Upper lobe of left lung (tissue), 6 donors: ENCODE measurements around the gene BEST2. TPM values are rescaled to one million over a fixed set of nuclear protein-coding genes. Genes with fewer than 3 reads are reported as not detected.
A peak's percentile ranks its signal among the peaks of the same experiment; 100 is the strongest.

Experiments
- ATAC-seq, 2 donors: fragments of 200-7000 bp; cut with Tn5 transposase; one replicate each; pipeline ENCODE4 v1.9.1; 2022; ENCODE audit warnings: mild to moderate bottlenecking in 2 of 2, moderate library complexity in 2 of 2; ENCODE audit not compliant: low FRiP score in 2 of 2
- DNase-seq, 2 donors: peaks; one replicate each; pipeline ENCODE4 v3.0.0-alpha.2; 2019 to 2020
- H3K27ac ChIP-seq, 4 donors: fragments of 200-600 bp; sonication (generic); one replicate each; pipeline ENCODE4 v1.5.1; 2016 to 2019
- H3K27me3 ChIP-seq, 4 donors: fragments of 200-600 bp; sonication (generic); one replicate each; pipeline ENCODE4 v1.5.1; 2017 to 2019
- H3K36me3 ChIP-seq, 4 donors: fragments of 200-600 bp; sonication (generic); one replicate each; pipeline ENCODE4 v1.5.1; 2016 to 2019
- H3K4me1 ChIP-seq, 4 donors: fragments of 200-600 bp; sonication (generic); one replicate each; pipeline ENCODE4 v1.5.1; 2018 to 2019
- H3K4me3 ChIP-seq, 4 donors: fragments of 200-600 bp; sonication (generic); one replicate each; pipeline ENCODE4 v1.5.1; 2017 to 2019; ENCODE audit warnings: mild to moderate bottlenecking in 2 of 4, moderate library complexity in 1 of 4
- H3K9me3 ChIP-seq, 4 donors: fragments of 200-600 bp; sonication (generic); one replicate each; pipeline ENCODE4 v1.5.1; 2018 to 2019
- EP300 ChIP-seq, 4 donors: sonication (generic); formaldehyde crosslinking; IDR thresholded peaks; one replicate each; pipeline ENCODE4 v1.5.1; 2017; ENCODE audit warnings: antibody characterized with exemption in 4 of 4, control low read depth in 2 of 4
- POLR2A ChIP-seq, 4 donors: fragments of 450-650 bp; IDR thresholded peaks; one replicate each; pipeline ENCODE4 v1.5.1; 2016 to 2017; ENCODE audit warnings: antibody characterized with exemption in 4 of 4, mild to moderate bottlenecking in 2 of 4
- POLR2AphosphoS5 ChIP-seq, 2 donors: sonication (generic); formaldehyde crosslinking; IDR thresholded peaks; one replicate each; pipeline ENCODE4 v1.5.1; 2017; ENCODE audit warnings: antibody characterized with exemption in 2 of 2
- WGBS, 2 donors: methylation state at CpG; one replicate each; pipeline ENCODE4 v1.1.5; 2017 to 2018; 5-methylcytosine and 5-hydroxymethylcytosine counted together
- total RNA-seq, 6 donors: library from RNA; depleted of rRNA in 4 of 6; stranded (reverse); fragments of >200 nt in 4 of 6; gene quantifications; one replicate each; pipeline versions ENCODE4 v1.1.0 to v1.2.1, GENCODE V29; 2016 to 2021
- TF ChIP-seq, protein P1 (sequence below), 6 experiments: fragments of 450-650 bp in 4 of 6; fragments of 200-600 bp in 2 of 6; sonication (generic) in 2 of 6; IDR thresholded peaks; one replicate each; pipeline ENCODE4 v1.5.1; 2016 to 2019; ENCODE audit warnings: antibody characterized with exemption in 6 of 6
- donor health status: DM: no; HTN: no; CAD: no; lungs with moderate emphysema.
- donor health status: DM: no; HTN: yes; CAD: no; lungs with severe emphysema.

BEST2 gene
- total RNA-seq, 6 donors from 2014 or later: 0.11 TPM; not detected in 5

DNA sequence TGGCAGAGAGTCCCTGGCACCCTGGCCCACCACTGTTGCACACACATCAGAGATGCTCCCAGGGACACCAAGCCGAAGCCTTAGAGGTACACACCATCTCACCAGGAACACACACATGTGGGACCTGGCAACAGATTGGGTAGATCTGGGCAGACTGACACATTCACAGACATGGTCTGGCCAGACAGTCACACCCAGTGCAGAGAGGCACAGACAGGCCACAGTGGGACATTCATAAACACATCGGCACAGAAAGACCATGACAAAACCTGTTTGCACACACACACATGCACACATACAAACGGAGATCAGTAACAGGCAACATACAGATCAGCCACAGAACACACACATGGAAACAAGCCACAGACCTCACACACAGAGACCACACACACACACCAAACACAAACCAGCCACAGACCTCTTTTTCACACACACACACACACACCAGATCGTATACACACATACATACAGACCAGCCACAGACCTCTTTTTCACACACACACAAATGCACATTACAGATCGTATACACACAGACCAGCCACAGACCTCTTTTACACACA is 33.4 kb downstream of the BEST2 start:
- Histone ChIP-seq H3K4me1 (peaks cover 72 to 82% (median 75%) of the 10 kb centered on the region in 4 donors), H3K36me3 (no peaks in the 10 kb centered on the region), H3K9me3 (no peaks in the 10 kb centered on the region), H3K4me3 (peak overlapping the region in 1 of 4 donors; percentile 46), H3K27ac (peak overlapping the region; percentile 96 to 100 (median 98)), H3K27me3 (no peaks in the 10 kb centered on the region)
- ATAC-seq (no peak), DNase-seq (no peak)
- TF ChIP-seq POLR2AphosphoS5 (IDR thresholded peaks at IDR 0.05) (no peak), EP300 (IDR thresholded peaks at IDR 0.05) (no peak), POLR2A (IDR thresholded peaks at IDR 0.05) (no peak)
- TF ChIP-seq, protein P1, sequence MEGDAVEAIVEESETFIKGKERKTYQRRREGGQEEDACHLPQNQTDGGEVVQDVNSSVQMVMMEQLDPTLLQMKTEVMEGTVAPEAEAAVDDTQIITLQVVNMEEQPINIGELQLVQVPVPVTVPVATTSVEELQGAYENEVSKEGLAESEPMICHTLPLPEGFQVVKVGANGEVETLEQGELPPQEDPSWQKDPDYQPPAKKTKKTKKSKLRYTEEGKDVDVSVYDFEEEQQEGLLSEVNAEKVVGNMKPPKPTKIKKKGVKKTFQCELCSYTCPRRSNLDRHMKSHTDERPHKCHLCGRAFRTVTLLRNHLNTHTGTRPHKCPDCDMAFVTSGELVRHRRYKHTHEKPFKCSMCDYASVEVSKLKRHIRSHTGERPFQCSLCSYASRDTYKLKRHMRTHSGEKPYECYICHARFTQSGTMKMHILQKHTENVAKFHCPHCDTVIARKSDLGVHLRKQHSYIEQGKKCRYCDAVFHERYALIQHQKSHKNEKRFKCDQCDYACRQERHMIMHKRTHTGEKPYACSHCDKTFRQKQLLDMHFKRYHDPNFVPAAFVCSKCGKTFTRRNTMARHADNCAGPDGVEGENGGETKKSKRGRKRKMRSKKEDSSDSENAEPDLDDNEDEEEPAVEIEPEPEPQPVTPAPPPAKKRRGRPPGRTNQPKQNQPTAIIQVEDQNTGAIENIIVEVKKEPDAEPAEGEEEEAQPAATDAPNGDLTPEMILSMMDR (IDR thresholded peaks at IDR 0.05): no peak
- 43 to 47% methylated on average over 4 to 5 of the region's 5 CpGs for WGBS, 2 donors

DNA sequence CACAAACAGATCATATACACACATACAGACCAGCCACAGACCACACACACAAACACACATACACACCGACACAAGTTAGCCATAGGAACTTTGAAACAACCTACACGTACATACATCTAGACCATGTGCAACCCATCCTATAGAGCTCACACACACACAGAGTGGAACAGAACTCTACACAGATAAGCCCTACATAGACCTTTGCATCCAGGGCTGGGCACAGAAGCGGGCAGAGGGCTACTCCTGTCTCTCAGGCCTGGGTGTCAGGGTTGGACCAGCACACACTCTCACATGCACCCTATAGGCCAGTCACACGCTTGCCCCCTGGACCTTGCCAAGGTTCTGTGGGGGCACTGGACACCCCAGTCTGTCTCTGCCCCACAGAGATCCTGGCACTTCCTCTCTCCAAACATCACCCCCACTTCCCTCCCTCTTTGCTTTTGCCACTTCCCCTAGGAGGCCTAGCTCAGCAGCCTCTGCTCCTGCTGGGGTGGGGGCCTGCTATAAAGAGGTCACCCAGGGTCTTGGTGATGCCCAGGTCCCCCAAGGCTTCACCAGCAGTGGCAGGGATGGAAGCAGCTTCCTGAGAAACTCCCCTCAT is 33.9 kb downstream of the BEST2 start:
- no peaks in the 10 kb centered on the region for H3K36me3 ChIP-seq
- 50 to 59% methylated on average over 4 of the region's 4 CpGs for WGBS, 2 donors
- peak overlapping the region in 1 of 4 donors; percentile 46 for H3K4me3 ChIP-seq
- H3K27ac ChIP-seq: peak overlapping the region; percentile 96 to 100 (median 98)
- no peak for ATAC-seq
- H3K9me3 ChIP-seq: no peaks in the 10 kb centered on the region
- peaks cover 72 to 83% (median 75%) of the 10 kb centered on the region in 4 donors for H3K4me1 ChIP-seq
- DNase-seq: peak in 1 of 2 donors; percentile 64
- no peaks in the 10 kb centered on the region for H3K27me3 ChIP-seq
- TF ChIP-seq POLR2AphosphoS5 (IDR thresholded peaks at IDR 0.05) (peak; percentile 0 to 5), POLR2A (IDR thresholded peaks at IDR 0.05) (peak in 1 of 4 donors; percentile 47), EP300 (IDR thresholded peaks at IDR 0.05) (no peak)
- TF ChIP-seq, protein P1 (IDR thresholded peaks at IDR 0.05): no peak

DNA sequence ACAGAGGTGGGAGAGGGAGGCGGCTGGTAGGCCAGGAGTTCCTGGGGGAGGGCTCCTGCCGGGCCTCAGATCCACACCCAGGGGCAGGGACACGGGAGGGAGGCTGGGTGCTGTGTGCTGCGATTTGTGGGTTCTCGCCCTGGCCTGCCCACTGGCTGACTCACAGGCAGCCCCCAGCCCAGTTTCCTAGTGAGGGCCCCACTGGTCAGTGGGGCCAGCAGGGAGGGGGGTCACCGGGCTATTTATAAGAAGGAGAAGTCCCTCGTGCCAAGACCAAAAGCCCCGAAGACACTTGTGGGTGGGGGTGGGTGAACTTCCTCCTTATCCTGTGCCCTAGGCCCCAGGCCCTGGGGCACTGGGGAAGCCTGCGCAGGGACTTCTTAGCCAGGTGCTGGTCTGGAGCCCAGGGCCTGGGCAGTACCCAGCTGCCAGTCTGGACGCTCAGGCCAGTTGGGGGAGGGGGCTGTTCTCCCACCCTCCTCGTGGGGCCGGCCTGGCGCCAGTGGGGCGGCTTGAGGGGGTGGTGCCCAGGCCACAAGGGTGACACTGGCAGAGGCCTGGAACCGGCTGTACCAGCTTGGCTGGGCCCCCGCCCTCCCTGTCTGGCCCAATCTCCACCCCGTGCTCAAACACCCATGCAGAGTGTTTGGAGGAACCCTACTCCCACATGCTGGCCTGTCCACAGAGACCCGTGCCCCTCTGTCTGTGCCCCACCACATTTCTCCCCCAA is 34.7 kb downstream of the BEST2 start:
- DNase-seq (peak; percentile 93 to 94), ATAC-seq (peak; percentile 2 to 64)

DNA sequence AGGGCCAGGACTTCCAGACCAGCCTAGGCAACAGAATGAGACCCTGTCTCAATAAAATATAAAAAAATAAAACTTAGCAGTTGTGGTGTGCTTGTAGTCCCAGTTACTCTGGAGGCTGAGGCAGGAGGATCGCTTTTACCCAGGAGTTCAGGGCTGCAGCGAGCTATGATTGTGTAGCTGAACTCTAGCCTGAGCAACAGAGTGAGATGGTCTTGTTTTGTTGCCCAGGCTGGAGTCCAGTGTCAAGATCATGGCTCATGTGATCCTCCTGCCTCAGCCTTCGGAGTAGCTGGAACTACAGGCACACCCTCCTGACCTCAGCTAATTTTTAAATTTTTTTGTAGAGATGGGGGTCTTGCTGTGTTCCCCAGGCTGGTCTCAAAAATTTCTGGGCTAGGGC is 35.4 kb downstream of the BEST2 start:
- Histone ChIP-seq H3K9me3 (no peaks in the 10 kb centered on the region), H3K4me3 (no peak overlapping the region), H3K27me3 (no peaks in the 10 kb centered on the region), H3K27ac (peak overlapping the region; percentile 96 to 100 (median 98)), H3K36me3 (no peaks in the 10 kb centered on the region), H3K4me1 (peaks cover 68 to 84% (median 73%) of the 10 kb centered on the region in 4 donors)
- DNase-seq (no peak), ATAC-seq (no peak)
- WGBS, 2 donors: 63 to 77% methylated on average over 3 of the region's 3 CpGs
- TF ChIP-seq POLR2AphosphoS5 (IDR thresholded peaks at IDR 0.05): no peak
- no peak for TF ChIP-seq EP300 (IDR thresholded peaks at IDR 0.05)
- TF ChIP-seq, protein P1 (IDR thresholded peaks at IDR 0.05): no peak
- no peak for TF ChIP-seq POLR2A (IDR thresholded peaks at IDR 0.05)

More for the DNA sequence above, 34.7 kb downstream of the BEST2 start:
- no peaks in the 10 kb centered on the region for H3K27me3 ChIP-seq
- 17 to 31% methylated on average over 7 to 12 of the region's 18 CpGs for WGBS, 2 donors
- no peaks in the 10 kb centered on the region for H3K9me3 ChIP-seq
- peak overlapping the region; percentile 96 to 100 (median 98) for H3K27ac ChIP-seq
- H3K4me3 ChIP-seq: peak overlapping the region in 2 of 4 donors; percentile 2 to 46
- peaks cover 72 to 89% (median 79%) of the 10 kb centered on the region in 4 donors for H3K4me1 ChIP-seq
- TF ChIP-seq POLR2A (IDR thresholded peaks at IDR 0.05) (peak in 2 of 4 donors; percentile 34 to 82), EP300 (IDR thresholded peaks at IDR 0.05) (peak in 2 of 4 donors; percentile 63 to 82), POLR2AphosphoS5 (IDR thresholded peaks at IDR 0.05) (peak; percentile 39 to 75)
- TF ChIP-seq, protein P1 (IDR thresholded peaks at IDR 0.05): no peak
- no peaks in the 10 kb centered on the region for H3K36me3 ChIP-seq
